ENCODE results near the gene PLK3.

DNA sequence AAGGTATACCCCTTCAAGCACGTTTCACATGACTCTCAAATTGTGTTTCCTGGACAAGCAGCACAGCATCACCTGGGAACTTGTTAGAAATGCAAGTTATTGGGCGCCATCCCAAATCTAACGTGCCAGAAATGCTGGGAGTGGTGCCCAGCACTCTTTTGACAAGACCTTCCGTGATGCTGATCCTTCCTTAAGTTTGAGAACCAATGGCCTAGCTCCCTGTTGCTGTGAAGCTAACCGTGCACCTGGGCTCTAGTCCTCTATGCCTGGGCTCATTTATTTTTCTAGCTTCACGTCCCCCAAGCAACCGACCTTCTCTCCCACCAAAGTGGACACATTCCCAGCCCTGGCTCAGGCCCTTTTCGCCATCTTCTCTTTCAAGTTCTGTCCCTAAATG lies 16.5 kb upstream of the PLK3 start:
- TF ChIP-seq, protein P1, sequence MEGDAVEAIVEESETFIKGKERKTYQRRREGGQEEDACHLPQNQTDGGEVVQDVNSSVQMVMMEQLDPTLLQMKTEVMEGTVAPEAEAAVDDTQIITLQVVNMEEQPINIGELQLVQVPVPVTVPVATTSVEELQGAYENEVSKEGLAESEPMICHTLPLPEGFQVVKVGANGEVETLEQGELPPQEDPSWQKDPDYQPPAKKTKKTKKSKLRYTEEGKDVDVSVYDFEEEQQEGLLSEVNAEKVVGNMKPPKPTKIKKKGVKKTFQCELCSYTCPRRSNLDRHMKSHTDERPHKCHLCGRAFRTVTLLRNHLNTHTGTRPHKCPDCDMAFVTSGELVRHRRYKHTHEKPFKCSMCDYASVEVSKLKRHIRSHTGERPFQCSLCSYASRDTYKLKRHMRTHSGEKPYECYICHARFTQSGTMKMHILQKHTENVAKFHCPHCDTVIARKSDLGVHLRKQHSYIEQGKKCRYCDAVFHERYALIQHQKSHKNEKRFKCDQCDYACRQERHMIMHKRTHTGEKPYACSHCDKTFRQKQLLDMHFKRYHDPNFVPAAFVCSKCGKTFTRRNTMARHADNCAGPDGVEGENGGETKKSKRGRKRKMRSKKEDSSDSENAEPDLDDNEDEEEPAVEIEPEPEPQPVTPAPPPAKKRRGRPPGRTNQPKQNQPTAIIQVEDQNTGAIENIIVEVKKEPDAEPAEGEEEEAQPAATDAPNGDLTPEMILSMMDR (IDR thresholded peaks at IDR 0.05), result no peak
- TF ChIP-seq EP300 (IDR thresholded peaks at IDR 0.05), result no peak
